ENCODE results near the gene ZNF662.

Gene ZNF662

GRCh38 chr3:42935472-42935871 is 29.5 kb downstream of the ZNF662 start:
- DNase-seq (ENCODE audit: low read depth in 4 of 4, low spot score in 1 of 4): no peak

- DNase-seq (ENCODE audit: low read depth in 4 of 4, low spot score in 1 of 4): no peak
Observed at GRCh38 chr3:42936157-42936981, 30.4 kb downstream of the ZNF662 start.

DNA sequence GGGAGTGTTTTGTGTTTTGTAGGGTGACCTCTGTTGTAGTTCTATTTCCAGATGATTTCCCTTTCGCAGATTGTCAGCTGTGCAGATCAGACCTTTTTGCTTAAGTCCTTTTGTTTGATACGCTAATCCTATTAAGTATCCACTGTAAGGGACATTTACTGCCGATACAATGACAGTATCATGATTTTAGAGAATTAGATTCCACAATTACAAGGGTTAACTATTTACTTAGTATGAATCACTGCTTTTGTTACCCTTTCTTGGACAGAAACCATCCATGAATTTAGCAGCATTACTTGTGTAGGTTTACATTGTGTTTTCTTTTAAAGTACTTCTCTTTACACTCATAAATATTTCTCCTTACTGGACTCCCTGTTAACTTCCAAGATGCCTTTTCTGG is 31.4 kb downstream of the ZNF662 start:
- DNase-seq (ENCODE audit: low read depth in 4 of 4, low spot score in 1 of 4): no peak

- no peak for DNase-seq (ENCODE audit: low read depth in 4 of 4, low spot score in 1 of 4)
Observed at GRCh38 chr3:42942693-42943092, 36.8 kb downstream of the ZNF662 start.

DNA sequence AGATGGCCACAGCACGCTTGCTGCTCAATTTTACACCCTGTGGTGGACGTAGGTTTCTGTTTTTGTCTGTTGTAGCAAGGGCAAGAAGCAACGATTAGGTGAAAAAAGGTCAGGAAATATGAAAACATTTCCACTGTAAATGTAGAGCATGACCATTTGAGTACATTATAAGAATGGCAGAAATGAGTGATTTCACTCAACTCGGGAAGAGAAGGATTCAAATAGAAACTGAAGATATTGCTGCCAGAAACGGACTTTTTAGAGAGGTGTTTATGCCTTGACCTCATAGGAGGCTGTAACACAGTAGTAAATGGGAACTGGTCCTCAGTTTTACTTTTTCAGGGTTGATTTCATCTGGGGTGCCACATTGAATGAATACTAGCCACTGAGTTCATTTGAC is 40.1 kb downstream of the ZNF662 start:
- no peak for DNase-seq (ENCODE audit: low read depth in 4 of 4, low spot score in 1 of 4)

DNA sequence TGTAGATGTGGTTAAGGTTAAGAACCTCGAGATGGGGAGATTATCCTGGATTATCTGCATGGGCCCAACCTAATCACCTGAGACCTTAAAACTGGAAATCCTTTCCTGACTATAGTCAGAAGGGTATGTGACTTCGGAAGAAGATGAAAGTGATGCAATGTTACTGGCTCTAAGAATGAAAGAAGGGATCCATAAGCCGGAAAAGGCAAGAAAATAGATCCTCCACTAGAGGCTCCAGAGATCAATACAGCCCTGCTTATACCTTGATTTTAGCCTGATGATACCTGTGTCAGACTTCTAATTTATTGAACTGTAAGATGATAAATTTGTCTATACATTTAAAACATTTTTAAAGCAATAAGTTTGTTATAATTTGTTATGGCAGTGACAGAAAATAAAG is 51.6 kb downstream of the ZNF662 start:
- DNase-seq (ENCODE audit: low read depth in 4 of 4, low spot score in 1 of 4): no peak

DNA sequence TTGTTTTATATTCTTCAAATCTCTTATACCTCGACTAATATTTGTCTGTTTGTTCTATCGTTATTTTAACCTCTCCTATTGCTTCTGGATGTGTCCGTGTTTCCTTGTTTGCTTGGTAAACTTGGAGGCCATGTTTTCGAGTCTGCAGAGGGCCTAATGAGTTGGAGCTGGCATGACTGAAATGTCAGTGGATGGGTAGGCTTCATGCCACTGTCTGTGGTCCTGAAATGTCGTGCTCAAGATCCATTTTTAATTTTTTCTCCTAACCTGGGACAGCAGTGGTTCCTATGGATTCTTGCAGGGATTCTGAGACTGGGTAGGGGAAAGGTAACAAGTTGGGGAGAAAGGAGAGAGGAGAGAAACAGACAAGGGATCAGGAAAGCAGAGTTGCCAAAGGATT is 54.3 kb downstream of the ZNF662 start:
- no peak for DNase-seq (ENCODE audit: low read depth in 4 of 4, low spot score in 1 of 4)

GRCh38 chr3:42960786-42961185 is 54.8 kb downstream of the ZNF662 start:
- no peak for DNase-seq (ENCODE audit: low read depth in 4 of 4, low spot score in 1 of 4)

GRCh38 chr3:42961633-42962032 is 55.7 kb downstream of the ZNF662 start:
- peak in 1 of 4 experiments; percentile 6 for DNase-seq (ENCODE audit: low read depth in 4 of 4, low spot score in 1 of 4)

GRCh38 chr3:42963269-42963668 is 57.3 kb downstream of the ZNF662 start:
- DNase-seq (ENCODE audit: low read depth in 4 of 4, low spot score in 1 of 4): no peak

DNA sequence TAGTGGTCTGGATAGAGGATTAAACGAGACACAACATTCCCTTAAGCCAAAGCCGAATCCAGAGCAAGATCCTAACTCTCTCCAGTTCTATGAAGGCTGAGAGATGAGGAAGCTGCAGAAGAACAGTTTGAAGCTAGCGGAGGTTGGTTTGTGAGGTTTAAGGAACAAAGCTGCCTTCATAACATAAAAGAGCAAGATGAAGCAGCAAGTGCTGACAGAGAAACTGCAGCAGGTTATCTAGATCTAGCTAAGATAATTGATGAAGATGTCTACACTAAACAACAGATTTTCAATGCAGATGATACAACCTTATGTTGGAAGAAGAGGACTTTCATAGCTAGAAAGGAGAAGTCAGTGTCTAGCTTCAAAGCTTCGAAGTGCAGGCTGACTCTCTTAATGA is 58.3 kb downstream of the ZNF662 start:
- no peak for DNase-seq (ENCODE audit: low read depth in 4 of 4, low spot score in 1 of 4)
